ENCODE results near the gene PTGFRN.

DNA sequence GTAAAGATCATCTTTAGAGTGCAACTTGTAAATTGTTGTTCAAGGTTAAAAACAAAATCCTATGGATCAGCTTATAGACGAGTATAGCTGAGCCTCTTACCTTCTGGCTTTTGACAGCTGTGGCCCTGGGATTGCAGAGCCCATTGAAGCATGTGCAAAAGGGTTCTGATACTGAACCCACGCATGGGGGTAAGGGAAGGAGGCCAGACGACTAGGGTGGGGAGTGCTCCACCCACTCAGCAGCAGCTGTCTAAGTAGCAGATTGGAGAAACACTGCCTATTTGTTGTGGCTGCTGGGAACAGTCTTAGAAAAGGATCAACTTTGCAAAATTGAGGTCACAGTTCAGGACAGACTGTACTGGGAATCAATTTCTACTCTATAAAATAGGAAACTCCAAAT, 107.9 kb downstream of the PTGFRN start:
- TF ChIP-seq PATZ1 (CRISPR knock-in tag; IDR thresholded peaks at IDR 0.05; ENCODE audit: borderline replicate concordance) (no peak), ZNF8 (CRISPR knock-in tag; IDR thresholded peaks at IDR 0.05) (no peak), ARNTL (CRISPR knock-in tag; IDR thresholded peaks at IDR 0.05; ENCODE audit: borderline replicate concordance, low read depth) (no peak), SNAI2 (CRISPR knock-in tag; IDR thresholded peaks at IDR 0.05) (no peak), ZFP3 (CRISPR knock-in tag; IDR thresholded peaks at IDR 0.05) (no peak), ZFP30 (CRISPR knock-in tag; IDR thresholded peaks at IDR 0.05) (no peak)
